Measurements from ENCODE around the gene HLA-G. TPM values are rescaled to one million over a fixed set of nuclear protein-coding genes. Genes with fewer than 3 reads are reported as not detected.
"Not testable (repeated sequence)": the region's sequence is repeated elsewhere in the genome, so short reads cannot be mapped to it uniquely, and the experiment has no call there.

HLA-G gene
- total RNA-seq, 1 donor from 2014 or later, result not detected

DNA sequence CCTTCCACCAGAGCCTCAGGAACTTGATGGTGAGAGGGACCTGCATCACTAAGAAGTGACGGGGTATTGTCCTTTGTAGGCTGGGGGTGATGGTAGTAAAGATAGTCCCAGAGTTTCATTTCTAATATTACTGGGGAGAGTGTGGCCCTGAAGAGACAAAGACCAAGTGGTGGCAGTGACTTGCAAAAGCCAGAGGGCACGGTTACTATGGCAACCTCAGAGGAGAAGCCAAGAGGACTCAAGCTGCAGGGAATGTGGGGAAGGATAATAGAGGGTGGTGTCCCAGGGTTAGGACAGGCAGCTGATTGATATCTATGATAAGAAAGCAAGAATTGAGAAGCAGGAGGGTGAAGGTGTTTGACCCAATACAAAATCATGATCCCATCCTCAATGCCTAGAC lies 42.5 kb downstream of the HLA-G start:
- H3K27me3 ChIP-seq, result peaks cover 3% of the 10 kb centered on the region
- TF ChIP-seq, protein P1, sequence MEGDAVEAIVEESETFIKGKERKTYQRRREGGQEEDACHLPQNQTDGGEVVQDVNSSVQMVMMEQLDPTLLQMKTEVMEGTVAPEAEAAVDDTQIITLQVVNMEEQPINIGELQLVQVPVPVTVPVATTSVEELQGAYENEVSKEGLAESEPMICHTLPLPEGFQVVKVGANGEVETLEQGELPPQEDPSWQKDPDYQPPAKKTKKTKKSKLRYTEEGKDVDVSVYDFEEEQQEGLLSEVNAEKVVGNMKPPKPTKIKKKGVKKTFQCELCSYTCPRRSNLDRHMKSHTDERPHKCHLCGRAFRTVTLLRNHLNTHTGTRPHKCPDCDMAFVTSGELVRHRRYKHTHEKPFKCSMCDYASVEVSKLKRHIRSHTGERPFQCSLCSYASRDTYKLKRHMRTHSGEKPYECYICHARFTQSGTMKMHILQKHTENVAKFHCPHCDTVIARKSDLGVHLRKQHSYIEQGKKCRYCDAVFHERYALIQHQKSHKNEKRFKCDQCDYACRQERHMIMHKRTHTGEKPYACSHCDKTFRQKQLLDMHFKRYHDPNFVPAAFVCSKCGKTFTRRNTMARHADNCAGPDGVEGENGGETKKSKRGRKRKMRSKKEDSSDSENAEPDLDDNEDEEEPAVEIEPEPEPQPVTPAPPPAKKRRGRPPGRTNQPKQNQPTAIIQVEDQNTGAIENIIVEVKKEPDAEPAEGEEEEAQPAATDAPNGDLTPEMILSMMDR (IDR thresholded peaks at IDR 0.05), result no peak
- TF ChIP-seq EZH2phosphoT487 (IDR thresholded peaks at IDR 0.05), result no peak
- TF ChIP-seq EZH2 (IDR thresholded peaks at IDR 0.05), result no peak
- no peaks in the 10 kb centered on the region for H4K20me1 ChIP-seq (ENCODE audit: low read depth)
- no peak overlapping the region for H3K27ac Mint-ChIP-seq
- H3K79me2 ChIP-seq (ENCODE audit: low read depth), result no peaks in the 10 kb centered on the region
- H3K4me3 ChIP-seq, result no peak overlapping the region
- no peak overlapping the region for H3K4me2 ChIP-seq
- no peaks in the 10 kb centered on the region for H3K36me3 Mint-ChIP-seq
- H3K4me1 ChIP-seq, result no peaks in the 10 kb centered on the region
- no peak overlapping the region for H3K9ac ChIP-seq
- H3K9me3 Mint-ChIP-seq, result peaks cover 4% of the 10 kb centered on the region
- H3K4me3 Mint-ChIP-seq, result no peak overlapping the region
- H3K27ac ChIP-seq, result no peak overlapping the region
- H2AFZ ChIP-seq (replicated peaks), result no peak overlapping the region
- no peaks in the 10 kb centered on the region for H3F3A ChIP-seq (ENCODE audit: low read depth)
- peaks cover 6% of the 10 kb centered on the region for H3K27me3 Mint-ChIP-seq (ENCODE audit: insufficient read depth, low read depth)
- no peaks in the 10 kb centered on the region for H3K9me3 ChIP-seq (ENCODE audit: low read depth)
- H3K36me3 ChIP-seq, result no peaks in the 10 kb centered on the region
- peaks cover 5% of the 10 kb centered on the region for H3K4me1 Mint-ChIP-seq
- no peak for DNase-seq (ENCODE audit: low spot score)

DNA sequence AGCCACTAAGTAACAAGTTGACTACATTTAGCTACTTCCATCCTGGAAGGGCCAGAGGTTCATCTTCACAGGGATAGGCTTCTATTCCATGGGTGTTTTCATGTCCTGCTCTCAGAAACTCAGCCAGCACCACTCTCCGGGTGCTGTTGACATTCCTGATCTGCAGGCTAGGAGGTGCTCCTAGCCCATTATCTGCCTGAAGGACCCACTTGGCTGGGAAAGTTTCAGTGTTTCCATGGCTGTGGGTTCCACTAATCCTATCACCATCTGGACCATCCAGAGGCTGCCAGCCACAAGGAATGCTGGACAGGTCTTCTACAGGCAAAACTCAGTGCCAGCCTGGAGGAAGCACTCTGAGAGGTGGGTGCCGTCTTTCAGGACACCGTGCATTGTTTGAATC lies 45.2 kb downstream of the HLA-G start:
- Histone ChIP-seq H3K9me3 (ENCODE audit: low read depth) (no peaks in the 10 kb centered on the region), H3K36me3 (no peaks in the 10 kb centered on the region), H2AFZ (replicated peaks) (no peak overlapping the region), H3K4me3 (no peak overlapping the region), H4K20me1 (ENCODE audit: low read depth) (no peaks in the 10 kb centered on the region), H3K27me3 (no peaks in the 10 kb centered on the region), H3K4me1 (no peaks in the 10 kb centered on the region), H3K27ac (no peak overlapping the region), H3K79me2 (ENCODE audit: low read depth) (no peaks in the 10 kb centered on the region), H3F3A (ENCODE audit: low read depth) (no peaks in the 10 kb centered on the region), H3K9ac (no peak overlapping the region), H3K4me2 (no peak overlapping the region)
- TF ChIP-seq, protein P1 (IDR thresholded peaks at IDR 0.05), result no peak
- TF ChIP-seq EZH2 (IDR thresholded peaks at IDR 0.05), result no peak
- no peak for TF ChIP-seq EZH2phosphoT487 (IDR thresholded peaks at IDR 0.05)
- Mint-ChIP-seq H3K27ac (no peak overlapping the region), H3K4me3 (no peak overlapping the region), H3K9me3 (peaks cover 4% of the 10 kb centered on the region), H3K4me1 (peaks cover 5% of the 10 kb centered on the region), H3K27me3 (ENCODE audit: insufficient read depth, low read depth) (peaks cover 4% of the 10 kb centered on the region), H3K36me3 (no peaks in the 10 kb centered on the region)
- DNase-seq (ENCODE audit: low spot score), result no peak

DNA sequence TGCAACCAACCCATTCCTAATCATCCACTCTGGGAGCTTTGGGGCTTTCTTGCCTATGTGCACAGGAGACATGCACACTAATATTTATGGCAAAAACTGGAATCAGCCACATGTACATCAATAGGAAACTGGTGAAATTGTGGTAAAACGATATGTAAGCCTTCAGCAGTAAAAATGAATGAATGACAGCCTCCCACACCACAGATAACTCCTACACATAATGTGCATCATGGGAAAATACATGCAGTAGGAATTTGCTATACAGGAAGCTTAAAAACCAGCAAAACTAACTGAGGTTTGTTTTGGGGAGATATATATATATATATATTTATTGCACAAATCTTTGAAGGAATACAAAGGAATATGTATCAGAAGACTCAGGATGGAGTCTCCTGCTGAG lies 47.6 kb downstream of the HLA-G start:
- Mint-ChIP-seq H3K9me3 (peaks cover 4% of the 10 kb centered on the region), H3K4me3 (no peak overlapping the region), H3K36me3 (no peaks in the 10 kb centered on the region), H3K4me1 (peaks cover 1% of the 10 kb centered on the region), H3K27me3 (ENCODE audit: insufficient read depth, low read depth) (peaks cover 5% of the 10 kb centered on the region), H3K27ac (no peak overlapping the region)
- no peak overlapping the region for H3K27ac ChIP-seq
- H4K20me1 ChIP-seq (ENCODE audit: low read depth), result no peaks in the 10 kb centered on the region
- no peaks in the 10 kb centered on the region for H3K36me3 ChIP-seq
- H3K4me3 ChIP-seq, result no peak overlapping the region
- no peaks in the 10 kb centered on the region for H3K4me1 ChIP-seq
- no peak overlapping the region for H3K4me2 ChIP-seq
- no peaks in the 10 kb centered on the region for H3K79me2 ChIP-seq (ENCODE audit: low read depth)
- H3K9me3 ChIP-seq (ENCODE audit: low read depth), result no peaks in the 10 kb centered on the region
- H3F3A ChIP-seq (ENCODE audit: low read depth), result no peaks in the 10 kb centered on the region
- DNase-seq (ENCODE audit: low spot score), result no peak
- H2AFZ ChIP-seq (replicated peaks), result no peak overlapping the region
- no peak overlapping the region for H3K9ac ChIP-seq
- TF ChIP-seq, protein P1 (IDR thresholded peaks at IDR 0.05), result no peak
- TF ChIP-seq EZH2phosphoT487 (IDR thresholded peaks at IDR 0.05), result no peak
- no peak for TF ChIP-seq EZH2 (IDR thresholded peaks at IDR 0.05)
- H3K27me3 ChIP-seq, result no peaks in the 10 kb centered on the region

DNA sequence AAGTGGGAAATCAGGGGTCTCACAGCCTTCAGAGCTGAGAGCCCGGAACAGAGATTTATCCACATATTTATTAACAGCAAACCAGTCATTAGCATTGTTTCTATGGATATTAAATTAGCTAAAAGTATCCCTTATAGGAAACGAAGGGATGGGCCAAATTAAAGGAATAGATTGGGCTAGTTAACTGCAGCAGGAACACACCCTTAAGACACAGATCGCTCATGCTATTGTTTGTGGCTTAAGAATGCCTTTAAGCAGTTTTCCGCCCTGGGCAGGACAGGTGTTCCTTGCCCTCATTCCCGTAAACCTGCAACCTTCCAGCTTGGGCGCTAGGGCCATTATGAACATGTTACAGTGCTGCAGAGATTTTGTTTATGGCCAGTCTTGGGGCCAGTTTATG lies 48.1 kb downstream of the HLA-G start:
- H3K9ac ChIP-seq, H3K4me3 Mint-ChIP-seq: not testable (repeated sequence)

More for the DNA sequence above, 48.1 kb downstream of the HLA-G start:
- H3K9me3 Mint-ChIP-seq; H4K20me1 ChIP-seq (ENCODE audit: low read depth); H3K27me3 ChIP-seq; H3K4me1 Mint-ChIP-seq; H3K4me3 ChIP-seq; H3K36me3 Mint-ChIP-seq; H3K27ac Mint-ChIP-seq; H3K36me3 ChIP-seq; H3K4me1 ChIP-seq; H3F3A ChIP-seq (ENCODE audit: low read depth); H3K27ac ChIP-seq; DNase-seq (ENCODE audit: low spot score); H3K27me3 Mint-ChIP-seq (ENCODE audit: insufficient read depth, low read depth); H3K79me2 ChIP-seq (ENCODE audit: low read depth); H3K9me3 ChIP-seq (ENCODE audit: low read depth); H3K4me2 ChIP-seq; H2AFZ ChIP-seq (replicated peaks): not testable (repeated sequence)

Small RNAs within 50 kb of the gene (small RNA-seq; reads per million reads assigned to genes)
- gene MICG, result not detected

Other genes starting within 250 kb of the HLA-G start
- gene OR2H2, start 242.7 kb upstream of the HLA-G start, total RNA-seq (ENCODE audit: low replicate concordance), result not detected in 2 replicates
- 25.4 and 37.4 TPM in 2 replicates for gene GABBR1, start 194.6 kb upstream of the HLA-G start, total RNA-seq (ENCODE audit: low replicate concordance)
- not detected in 2 replicates for gene MOG, start 170.7 kb upstream of the HLA-G start, total RNA-seq (ENCODE audit: low replicate concordance)
- gene ZFP57, start 146.7 kb upstream of the HLA-G start, total RNA-seq (ENCODE audit: low replicate concordance), result not detected in 2 replicates
- 0.56 TPM in 1 of 2 replicates, not detected in the other for gene HLA-F, start 104.4 kb upstream of the HLA-G start, total RNA-seq (ENCODE audit: low replicate concordance)
- 107 and 278 TPM in 2 replicates for gene HLA-A, start 114.7 kb downstream of the HLA-G start, total RNA-seq (ENCODE audit: low replicate concordance)
- gene POLR1H, start 233.4 kb downstream of the HLA-G start, total RNA-seq (ENCODE audit: low replicate concordance), result 25.0 and 34.8 TPM in 2 replicates
- gene PPP1R11, start 239.4 kb downstream of the HLA-G start, total RNA-seq (ENCODE audit: low replicate concordance), result 22.7 and 28.4 TPM in 2 replicates
- not detected in 2 replicates for gene RNF39, start 247.9 kb downstream of the HLA-G start, total RNA-seq (ENCODE audit: low replicate concordance)

All from neural progenitor cell (in vitro differentiated cells).